BLaER1 (cell line): Measurements from ENCODE around the gene FAM222B.
"Not testable (repeated sequence)": the region's sequence is repeated elsewhere in the genome, so short reads cannot be mapped to it uniquely, and the experiment has no call there.

ENCODE experiments used
- H3K27ac ChIP-seq: shearing (Covaris generic); formaldehyde crosslinking; 2 replicates; pipeline ENCODE4 v1.8.1; 2022
- H3K27me3 ChIP-seq: shearing (Covaris generic); formaldehyde crosslinking; 2 replicates; pipeline ENCODE4 v1.8.1; 2022
- H3K36me3 ChIP-seq: shearing (Covaris generic); formaldehyde crosslinking; 2 replicates; pipeline ENCODE4 v1.8.1; 2022
- H3K4me1 ChIP-seq: shearing (Covaris generic); formaldehyde crosslinking; 2 replicates; pipeline ENCODE4 v1.8.1; 2022
- H3K4me2 ChIP-seq: shearing (Covaris generic); formaldehyde crosslinking; 2 replicates; pipeline ENCODE4 v1.8.1; 2022
- H3K4me3 ChIP-seq: shearing (Covaris generic); formaldehyde crosslinking; 2 replicates; pipeline ENCODE4 v1.8.1; 2022
- H3K9ac ChIP-seq: shearing (Covaris generic); formaldehyde crosslinking; 2 replicates; pipeline ENCODE4 v1.8.1; 2022
- H3K9me3 ChIP-seq: shearing (Covaris generic); formaldehyde crosslinking; 2 replicates; pipeline ENCODE4 v1.8.1; 2022
- H4K20me1 ChIP-seq: shearing (Covaris generic); formaldehyde crosslinking; 2 replicates; pipeline ENCODE4 v1.8.1; 2022
- Cebpa-rat ChIP-seq: shearing (Covaris generic); IDR thresholded peaks from 2 replicates; pipeline ENCODE4 v1.8.1; 2022

Gene FAM222B

DNA sequence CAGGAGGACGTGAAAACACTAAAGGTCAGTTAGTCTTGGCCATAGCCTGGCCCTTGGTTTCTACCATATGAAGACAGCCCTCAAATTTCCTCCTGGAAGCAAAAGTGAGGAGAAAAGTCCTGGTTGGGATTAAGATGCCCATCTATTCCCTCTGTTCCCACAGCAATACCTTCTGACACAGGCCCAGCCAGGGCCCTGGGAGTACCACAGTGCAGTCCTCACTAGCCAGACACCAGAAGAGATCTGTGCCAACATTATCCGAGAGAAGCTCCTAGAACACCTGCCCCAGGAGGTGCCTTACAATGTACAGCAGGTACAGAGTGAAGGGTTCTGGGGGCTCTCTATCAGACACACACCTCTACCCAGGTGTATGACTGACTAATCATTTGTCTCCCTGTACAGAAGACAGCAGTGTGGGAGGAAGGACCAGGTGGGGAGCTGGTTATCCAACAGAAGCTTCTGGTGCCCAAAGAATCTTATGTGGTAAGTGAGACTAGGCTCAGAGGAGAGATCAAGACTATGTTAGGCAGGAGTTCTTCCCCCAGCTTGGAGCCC, 16.3 kb upstream of the FAM222B start:
- no peaks in the 10 kb centered on the region for H3K27me3 ChIP-seq
- no peaks in the 10 kb centered on the region for H4K20me1 ChIP-seq
- H3K9ac ChIP-seq: no peak overlapping the region
- no peaks in the 10 kb centered on the region for H3K9me3 ChIP-seq
- H3K36me3 ChIP-seq: peaks cover 63% of the 10 kb centered on the region
- no peak overlapping the region for H3K27ac ChIP-seq
- no peak for TF ChIP-seq Cebpa-rat
- H3K4me2 ChIP-seq: no peak overlapping the region
- peaks cover 17% of the 10 kb centered on the region for H3K4me1 ChIP-seq
- H3K4me3 ChIP-seq: no peak overlapping the region

DNA sequence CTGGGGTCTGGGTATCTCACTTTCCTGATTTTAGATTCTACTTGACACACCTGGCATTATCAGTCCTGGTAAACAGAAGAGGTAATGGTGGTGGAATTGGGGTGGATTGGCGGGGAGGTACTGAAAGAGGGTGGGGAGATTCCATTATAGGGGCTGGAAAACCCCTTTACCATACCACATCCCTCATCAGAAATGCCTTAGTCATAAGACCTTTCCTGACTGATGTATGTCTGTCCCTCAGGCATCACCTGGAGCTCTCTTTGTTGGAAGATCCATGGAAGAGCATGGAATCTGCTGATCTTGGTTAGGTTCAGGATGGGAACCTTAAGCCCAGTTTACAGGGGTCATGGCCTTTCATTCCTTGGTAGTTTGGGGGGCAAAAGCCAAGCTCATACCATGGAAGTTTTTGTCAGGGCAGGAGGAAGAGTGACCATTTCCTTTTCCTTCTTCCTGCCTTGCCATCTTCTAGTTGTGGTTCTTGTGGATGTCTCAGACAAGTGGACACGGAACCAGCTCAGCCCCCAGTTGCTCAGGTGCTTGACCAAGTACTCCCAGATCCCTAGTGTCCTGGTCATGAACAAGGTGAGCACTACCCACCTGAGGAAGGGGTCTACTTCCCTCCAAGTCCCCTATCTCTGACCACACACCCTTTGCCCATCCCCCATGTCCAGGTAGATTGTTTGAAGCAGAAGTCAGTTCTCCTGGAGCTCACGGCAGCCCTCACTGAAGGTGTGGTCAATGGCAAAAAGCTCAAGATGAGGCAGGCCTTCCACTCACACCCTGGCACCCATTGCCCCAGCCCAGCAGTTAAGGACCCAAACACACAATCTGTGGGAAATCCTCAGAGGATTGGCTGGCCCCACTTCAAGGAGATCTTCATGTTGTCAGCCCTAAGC, 15.6 kb upstream of the FAM222B start:
- Histone ChIP-seq H3K9me3 (no peaks in the 10 kb centered on the region), H3K4me3 (no peak overlapping the region), H3K4me1 (peaks cover 21% of the 10 kb centered on the region), H3K27ac (no peak overlapping the region), H3K27me3 (no peaks in the 10 kb centered on the region), H3K4me2 (no peak overlapping the region), H3K36me3 (peaks cover 63% of the 10 kb centered on the region), H3K9ac (no peak overlapping the region), H4K20me1 (no peaks in the 10 kb centered on the region)
- no peak for TF ChIP-seq Cebpa-rat

DNA sequence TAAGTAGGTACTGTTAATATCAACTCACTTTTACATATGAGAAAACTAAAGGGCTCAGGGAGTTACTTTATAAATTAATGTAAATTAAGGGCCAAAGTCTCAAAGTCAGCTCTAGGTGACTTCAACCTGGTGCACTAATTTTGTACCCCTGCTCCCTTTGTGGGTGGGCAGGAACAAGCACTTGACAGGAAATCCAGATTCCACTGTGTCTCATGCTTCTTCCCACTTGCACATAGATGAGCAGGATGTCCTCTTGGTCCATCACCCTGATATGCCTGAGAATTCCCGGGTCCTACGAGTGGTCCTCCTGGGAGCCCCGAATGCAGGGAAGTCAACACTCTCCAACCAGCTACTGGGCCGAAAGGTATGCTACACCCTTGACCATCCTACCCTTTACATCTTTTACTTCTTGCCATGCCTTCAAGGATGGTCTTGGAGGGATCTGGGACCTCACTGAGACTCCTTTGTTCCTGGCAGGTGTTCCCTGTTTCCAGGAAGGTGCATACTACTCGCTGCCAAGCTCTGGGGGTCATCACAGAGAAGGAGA, 13.5 kb upstream of the FAM222B start:
- Histone ChIP-seq H3K9ac (no peak overlapping the region), H3K36me3 (peaks cover 51% of the 10 kb centered on the region), H4K20me1 (no peaks in the 10 kb centered on the region), H3K4me3 (0 out of 2 replicates have a peak overlapping the region, but pooled peaks have one; percentile 78), H3K4me2 (peak overlapping the region; percentile 93), H3K27ac (no peak overlapping the region), H3K9me3 (no peaks in the 10 kb centered on the region), H3K27me3 (no peaks in the 10 kb centered on the region), H3K4me1 (peaks cover 21% of the 10 kb centered on the region)
- TF ChIP-seq Cebpa-rat: no peak

DNA sequence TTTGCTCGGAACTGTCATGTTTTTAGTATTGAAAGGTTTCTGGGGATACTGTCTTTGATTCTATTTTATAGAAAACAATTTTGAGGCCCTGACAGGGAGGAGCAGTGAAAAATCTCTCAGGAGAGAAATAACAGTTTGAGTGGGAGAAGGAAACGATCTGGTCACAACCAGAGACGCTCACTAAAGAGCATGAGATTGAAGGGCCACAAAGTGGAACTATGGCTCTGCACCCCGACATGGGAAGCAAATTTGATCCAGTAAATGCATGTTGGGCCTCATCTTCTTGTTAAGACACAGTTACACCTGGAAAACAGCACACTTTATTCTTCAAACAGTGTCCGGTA, 12.7 kb upstream of the FAM222B start:
- no peaks in the 10 kb centered on the region for H3K27me3 ChIP-seq
- H3K4me1 ChIP-seq: peaks cover 21% of the 10 kb centered on the region
- H3K36me3 ChIP-seq: peaks cover 44% of the 10 kb centered on the region
- H3K9ac ChIP-seq: peak overlapping the region; percentile 84
- no peaks in the 10 kb centered on the region for H3K9me3 ChIP-seq
- TF ChIP-seq Cebpa-rat: no peak
- peak overlapping the region; percentile 93 for H3K4me2 ChIP-seq
- peak overlapping the region; percentile 74 for H3K27ac ChIP-seq
- peak overlapping the region; percentile 78 for H3K4me3 ChIP-seq
- no peaks in the 10 kb centered on the region for H4K20me1 ChIP-seq

- H3K4me1 ChIP-seq: peaks cover 21% of the 10 kb centered on the region
- no peaks in the 10 kb centered on the region for H4K20me1 ChIP-seq
- peak within 1 kb of the TSS; percentile 84 for H3K9ac ChIP-seq
- H3K27ac ChIP-seq: peak within 1 kb of the TSS; percentile 74
- H3K4me3 ChIP-seq: peak within 1 kb of the TSS; percentile 78
- H3K36me3 ChIP-seq: peaks cover 38% of the 10 kb centered on the region
- no peak for TF ChIP-seq Cebpa-rat
- H3K27me3 ChIP-seq: no peaks in the 10 kb centered on the region
- peak within 1 kb of the TSS; percentile 93 for H3K4me2 ChIP-seq
- no peaks in the 10 kb centered on the region for H3K9me3 ChIP-seq
Measured at GRCh38 chr17:28854457-28855335, 12.1 kb upstream of the FAM222B start, which contains the start of gene ERAL1. Gene ERAL1, plus strand, starts transcription at chr17:28855016. Its CDS starts 19 bp downstream, at chr17:28855035.

- no peak overlapping the region for H3K9ac ChIP-seq
- H3K36me3 ChIP-seq: peaks cover 24% of the 10 kb centered on the region
- no peak overlapping the region for H3K4me2 ChIP-seq
- H3K4me3 ChIP-seq: no peak overlapping the region
- no peak for TF ChIP-seq Cebpa-rat
- no peak overlapping the region for H3K27ac ChIP-seq
- peaks cover 21% of the 10 kb centered on the region for H3K4me1 ChIP-seq
- no peaks in the 10 kb centered on the region for H4K20me1 ChIP-seq
- no peaks in the 10 kb centered on the region for H3K27me3 ChIP-seq
- no peaks in the 10 kb centered on the region for H3K9me3 ChIP-seq
Measured at GRCh38 chr17:28853295-28853694, 10.7 kb upstream of the FAM222B start.

GRCh38 chr17:28849281-28849680, 6.7 kb upstream of the FAM222B start:
- TF ChIP-seq Cebpa-rat: no peak
- Histone ChIP-seq H3K9me3 (no peaks in the 10 kb centered on the region), H3K36me3 (no peaks in the 10 kb centered on the region), H3K27ac (no peak overlapping the region), H3K4me1 (peaks cover 8% of the 10 kb centered on the region), H3K27me3 (no peaks in the 10 kb centered on the region), H4K20me1 (no peaks in the 10 kb centered on the region), H3K4me3 (no peak overlapping the region), H3K9ac (no peak overlapping the region), H3K4me2 (no peak overlapping the region)

GRCh38 chr17:28848667-28849066, 6.1 kb upstream of the FAM222B start:
- H3K27me3 ChIP-seq, H3K4me2 ChIP-seq, H3K36me3 ChIP-seq, H3K4me1 ChIP-seq, H3K4me3 ChIP-seq, H3K27ac ChIP-seq, H3K9me3 ChIP-seq, H4K20me1 ChIP-seq, H3K9ac ChIP-seq: not testable (repeated sequence)

DNA sequence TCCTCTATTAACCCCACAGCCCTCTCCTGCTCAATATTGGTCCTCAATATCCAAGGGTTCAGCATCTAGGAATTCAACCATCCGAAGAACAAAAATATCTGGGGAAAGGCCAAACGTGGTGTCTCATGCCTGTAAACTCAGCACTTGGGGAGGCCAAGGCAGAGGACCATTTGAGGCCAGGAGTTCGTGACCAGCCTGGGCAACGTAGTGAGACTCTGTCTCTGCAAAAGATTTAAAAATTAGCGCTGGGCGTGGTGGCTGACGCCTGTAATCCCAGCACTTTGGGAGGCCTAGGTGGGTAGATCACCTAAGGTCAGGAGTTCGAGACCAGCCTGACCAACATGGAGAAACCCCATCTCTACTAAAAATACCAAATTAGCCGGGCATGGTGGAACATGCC, 4.1 kb upstream of the FAM222B start:
- not testable (repeated sequence) for H3K9ac ChIP-seq, H3K27me3 ChIP-seq, H3K4me2 ChIP-seq, H3K4me3 ChIP-seq, H3K9me3 ChIP-seq, H3K27ac ChIP-seq, H3K4me1 ChIP-seq, H3K36me3 ChIP-seq, H4K20me1 ChIP-seq

GRCh38 chr17:28846231-28846630, 3.6 kb upstream of the FAM222B start:
- no peak for TF ChIP-seq Cebpa-rat
- H3K4me3 ChIP-seq: no peak overlapping the region

More at GRCh38 chr17:28846231-28846630, 3.6 kb upstream of the FAM222B start:
- Histone ChIP-seq H3K4me2 (no peak overlapping the region), H3K9ac (no peak overlapping the region), H3K4me1 (peaks cover 12% of the 10 kb centered on the region), H3K27ac (no peak overlapping the region), H3K9me3 (no peaks in the 10 kb centered on the region), H3K27me3 (no peaks in the 10 kb centered on the region), H4K20me1 (0 out of 2 replicates have a peak, but pooled peaks cover 9% of the 10 kb centered on the region), H3K36me3 (no peaks in the 10 kb centered on the region)
